CD8-positive, alpha-beta memory T cell (primary cell): Measurements from ENCODE around the gene KRT33A. TPM values are rescaled to one million over a fixed set of nuclear protein-coding genes. Genes with fewer than 3 reads are reported as not detected.
A peak's percentile ranks its signal among the peaks of the same experiment; 100 is the strongest.
"Not testable (repeated sequence)": the region's sequence is repeated elsewhere in the genome, so short reads cannot be mapped to it uniquely, and the experiment has no call there.

Source experiments
- CTCF ChIA-PET: fragments of 350-600 bp; sonication (Branson Sonifier 250); formaldehyde crosslinking; loops from one replicate; lab custom pipeline; 2021; ENCODE audit warnings: antibody characterized with exemption; lab: Charles Lee
- POLR2A ChIA-PET: fragments of 350-600 bp; sonication (Branson Sonifier 250); formaldehyde crosslinking; loops from one replicate; lab custom pipeline; 2021; ENCODE audit warnings: antibody characterized with exemption; lab: Charles Lee
- DNase-seq, 5 donors: peaks; one replicate each; pipeline versions ENCODE4 v3.0.0 to v3.0.0-alpha.2; 2020 to 2022; ENCODE audit warnings: mixed read lengths in 1 of 5
- H3K27ac ChIP-seq: one replicate; pipeline ENCODE4 v1.7.0; 2013; ENCODE audit warnings: low read depth, mild to moderate bottlenecking, low read length, moderate library complexity
- H3K27me3 ChIP-seq: 2 replicates; pipeline ENCODE4 v1.7.0; 2013; ENCODE audit warnings: low read length, mild to moderate bottlenecking; ENCODE audit not compliant: insufficient read depth, poor library complexity, severe bottlenecking
- H3K36me3 ChIP-seq: 2 replicates; pipeline ENCODE4 v1.7.0; 2013; ENCODE audit warnings: mild to moderate bottlenecking, low read length, moderate library complexity; ENCODE audit not compliant: insufficient read depth
- H3K4me1 ChIP-seq: 2 replicates; pipeline ENCODE4 v1.7.0; 2013; ENCODE audit warnings: mild to moderate bottlenecking, low read length, moderate library complexity; ENCODE audit not compliant: insufficient read depth
- H3K4me3 ChIP-seq: 2 replicates; pipeline ENCODE4 v1.7.0; 2013; ENCODE audit warnings: mild to moderate bottlenecking, low read length
- H3K9me3 ChIP-seq: 2 replicates; pipeline ENCODE4 v1.7.0; 2013; ENCODE audit warnings: mild to moderate bottlenecking, low read length
- H3K27ac Mint-ChIP-seq, 8 donors: one replicate each; pipeline ENCODE4 v1.8.0; 2020 to 2021; ENCODE audit warnings: mixed read lengths in 8 of 8, mild to moderate bottlenecking in 6 of 8, inconsistent platforms in 3 of 8, moderate library complexity in 3 of 8
- H3K27me3 Mint-ChIP-seq, 2 donors: one replicate each; pipeline ENCODE4 v1.8.0; 2020 to 2021; ENCODE audit warnings: mixed read lengths in 2 of 2, mild to moderate bottlenecking in 1 of 2, moderate library complexity in 1 of 2
- H3K36me3 Mint-ChIP-seq, 3 donors: one replicate each; pipeline ENCODE4 v1.8.0; 2020 to 2021; ENCODE audit warnings: mixed read lengths in 3 of 3, inconsistent platforms in 1 of 3, mild to moderate bottlenecking in 1 of 3
- H3K4me1 Mint-ChIP-seq, 3 donors: one replicate each; pipeline ENCODE4 v1.8.0; 2020 to 2021; ENCODE audit warnings: mixed read lengths in 3 of 3, inconsistent platforms in 1 of 3, mild to moderate bottlenecking in 1 of 3
- H3K4me3 Mint-ChIP-seq, 7 donors: one replicate each; pipeline ENCODE4 v1.8.0; 2020 to 2021; ENCODE audit warnings: mixed read lengths in 7 of 7, mild to moderate bottlenecking in 6 of 7, moderate library complexity in 4 of 7, inconsistent platforms in 2 of 7
- H3K9me3 Mint-ChIP-seq, 5 donors: one replicate each; pipeline ENCODE4 v1.8.0; 2020 to 2022; ENCODE audit warnings: mixed read lengths in 5 of 5, mild to moderate bottlenecking in 3 of 5, moderate library complexity in 2 of 5, inconsistent platforms in 1 of 5
- polyA plus RNA-seq: library from polyadenylated mRNA; unstranded; fragments of 300-500 nt; fragmentation: Illumina TruSeq; gene quantifications from one replicate; pipeline ENCODE4 v1.2.3, GENCODE V29; 2021
- total RNA-seq, 2 experiments: library from RNA; stranded (reverse); gene quantifications; one replicate each; pipeline ENCODE4 v1.2.3, GENCODE V29; 2021

KRT33A gene
- total and polyA plus RNA-seq, 3 experiments from 2014 or later = not detected

DNA sequence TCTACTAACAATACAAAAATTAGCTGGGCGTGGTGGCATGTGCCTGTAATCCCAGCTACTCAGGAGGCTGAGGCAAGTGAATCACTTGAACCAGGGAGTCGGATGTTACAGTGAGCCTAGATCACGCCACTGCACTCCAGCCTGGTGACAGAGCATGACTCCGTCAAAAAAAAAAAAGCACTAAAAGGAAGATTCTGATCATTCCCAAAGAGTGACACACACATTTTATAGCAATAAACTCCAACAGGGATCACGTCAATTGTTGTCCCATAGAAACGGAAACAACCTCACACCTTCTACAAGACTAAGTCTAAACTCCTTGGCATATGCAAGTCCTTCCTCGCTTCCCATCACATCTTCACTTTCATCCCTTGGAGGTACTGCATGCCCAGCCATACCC lies 29.5 kb upstream of the KRT33A start:
- POLR2A ChIA-PET, H3K27me3 ChIP-seq, H3K4me1 ChIP-seq, CTCF ChIA-PET, DNase-seq, H3K4me3 Mint-ChIP-seq, H3K9me3 ChIP-seq, H3K27ac ChIP-seq, H3K4me3 ChIP-seq, H3K9me3 Mint-ChIP-seq, H3K36me3 ChIP-seq: not testable (repeated sequence)
- Mint-ChIP-seq H3K27ac (peak overlapping the region in 1 of 8 donors; percentile 26), H3K4me1 (peaks cover 7 to 14% (median 13%) of the 10 kb centered on the region in 3 donors), H3K36me3 (peaks cover 0 to 10% (median 2%) of the 10 kb centered on the region in 3 donors), H3K27me3 (peaks cover 7 to 15% of the 10 kb centered on the region in 2 donors)

DNA sequence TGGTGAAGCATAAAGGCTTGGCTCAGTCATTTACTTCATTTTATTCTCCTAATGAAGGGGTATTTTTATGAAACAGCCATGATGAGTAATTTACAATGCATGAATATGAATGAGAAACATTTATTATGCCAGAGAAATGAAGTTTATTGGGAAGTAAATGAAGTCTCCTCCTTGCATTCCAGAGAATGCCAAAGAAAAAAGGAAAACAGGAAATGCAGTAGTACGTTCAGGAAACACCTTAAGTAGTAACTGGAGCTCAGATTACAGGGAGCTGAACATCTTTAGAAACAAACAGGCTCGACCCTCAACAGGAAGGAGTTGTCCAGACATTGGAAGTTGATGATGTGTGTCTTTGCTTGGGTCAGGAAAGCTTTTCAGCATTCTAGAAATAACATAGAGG lies 26.9 kb upstream of the KRT33A start:
- ChIA-PET CTCF (no interaction called here), POLR2A (no interaction called here)
- H3K36me3 Mint-ChIP-seq = peaks cover 0 to 16% (median 2%) of the 10 kb centered on the region in 3 donors
- no peak overlapping the region for H3K27ac ChIP-seq
- H3K27me3 Mint-ChIP-seq = peaks cover 3 to 15% of the 10 kb centered on the region in 2 donors
- H3K36me3 ChIP-seq = no peaks in the 10 kb centered on the region
- no peaks in the 10 kb centered on the region for H3K9me3 ChIP-seq
- H3K4me3 ChIP-seq = no peak overlapping the region
- peaks cover 0 to 4% (median 0%) of the 10 kb centered on the region in 5 donors for H3K9me3 Mint-ChIP-seq
- H3K27ac Mint-ChIP-seq = peak overlapping the region in 1 of 8 donors; percentile 72
- DNase-seq = no peak
- peaks cover 7 to 14% (median 13%) of the 10 kb centered on the region in 3 donors for H3K4me1 Mint-ChIP-seq
- H3K4me1 ChIP-seq = no peaks in the 10 kb centered on the region
- H3K27me3 ChIP-seq = no peaks in the 10 kb centered on the region
- no peak overlapping the region for H3K4me3 Mint-ChIP-seq

DNA sequence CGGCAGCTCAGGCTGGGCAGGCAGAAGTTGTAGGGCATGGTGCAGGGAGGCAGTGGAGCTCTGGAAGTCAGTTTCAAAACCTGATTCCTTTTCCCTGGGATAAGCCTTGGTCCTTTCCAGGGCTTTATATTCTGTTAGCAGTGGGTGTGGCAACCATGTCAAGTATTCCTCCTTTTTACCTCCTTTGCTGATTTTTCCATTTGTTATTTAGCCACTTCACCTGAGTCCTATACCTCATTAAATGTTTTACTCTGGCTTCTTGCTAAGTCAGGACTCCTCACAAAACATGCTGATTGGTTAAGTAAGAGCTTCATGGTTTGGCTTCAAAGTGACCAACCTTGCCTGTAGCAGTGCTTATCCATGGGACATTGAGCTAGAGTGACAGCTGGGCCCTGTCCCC lies 19.1 kb upstream of the KRT33A start, which contains the start of gene KRT33B:
Gene KRT33B (minus strand): TSS at position 101 of the 400 bp plus-strand sequence. CDS start 63 bp downstream, at position 38.
- Mint-ChIP-seq H3K27ac (peak within 1 kb of the TSS in 5 of 8 donors; percentile 13 to 38 (median 23)), H3K9me3 (peaks cover 0 to 4% (median 0%) of the 10 kb centered on the region in 5 donors), H3K4me1 (peaks cover 0 to 16% (median 2%) of the 10 kb centered on the region in 3 donors), H3K4me3 (no peak within 1 kb of the TSS), H3K36me3 (peaks cover 0 to 6% (median 0%) of the 10 kb centered on the region in 3 donors), H3K27me3 (peaks cover 0 to 8% of the 10 kb centered on the region in 2 donors)
- ChIA-PET CTCF (no interaction called here), POLR2A (no interaction called here)
- no peak within 1 kb of the TSS for H3K27ac ChIP-seq
- H3K27me3 ChIP-seq = no peaks in the 10 kb centered on the region
- no peak within 1 kb of the TSS for H3K4me3 ChIP-seq
- H3K9me3 ChIP-seq = no peaks in the 10 kb centered on the region
- no peaks in the 10 kb centered on the region for H3K36me3 ChIP-seq
- no peak for DNase-seq
- H3K4me1 ChIP-seq = no peaks in the 10 kb centered on the region

DNA sequence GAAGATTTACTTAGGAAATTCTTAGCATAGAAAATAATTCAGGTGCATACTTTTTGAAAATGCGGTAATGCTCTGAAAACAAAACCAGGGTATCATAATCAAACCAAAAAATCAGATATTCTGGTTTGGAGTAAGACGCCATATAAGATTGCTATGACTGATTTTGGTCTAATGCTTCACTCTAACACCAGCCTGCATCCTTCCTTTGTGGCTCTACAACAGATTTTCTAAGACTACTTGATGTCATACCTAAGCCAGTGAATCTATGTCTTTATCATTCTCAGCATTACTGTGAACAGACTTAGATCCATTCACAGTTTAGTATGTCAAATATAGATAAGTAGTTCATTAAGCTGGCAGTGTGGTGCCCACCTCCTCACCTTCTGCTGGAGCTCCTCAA lies 18.4 kb upstream of the KRT33A start:
- DNase-seq = no peak
- Histone ChIP-seq H3K4me1 (no peaks in the 10 kb centered on the region), H3K4me3 (no peak overlapping the region), H3K9me3 (no peaks in the 10 kb centered on the region), H3K27me3 (no peaks in the 10 kb centered on the region), H3K27ac (no peak overlapping the region), H3K36me3 (no peaks in the 10 kb centered on the region)
- CTCF ChIA-PET = no interaction called here
- no peaks in the 10 kb centered on the region for H3K36me3 Mint-ChIP-seq
- H3K4me1 Mint-ChIP-seq = peaks cover 4 to 22% (median 4%) of the 10 kb centered on the region in 3 donors
- H3K27me3 Mint-ChIP-seq = peaks cover 0 to 4% of the 10 kb centered on the region in 2 donors
- no peaks in the 10 kb centered on the region for H3K9me3 Mint-ChIP-seq
- H3K4me3 Mint-ChIP-seq = no peak overlapping the region
- POLR2A ChIA-PET = no interaction called here
- H3K27ac Mint-ChIP-seq = peak overlapping the region in 2 of 8 donors; percentile 23 to 38

DNA sequence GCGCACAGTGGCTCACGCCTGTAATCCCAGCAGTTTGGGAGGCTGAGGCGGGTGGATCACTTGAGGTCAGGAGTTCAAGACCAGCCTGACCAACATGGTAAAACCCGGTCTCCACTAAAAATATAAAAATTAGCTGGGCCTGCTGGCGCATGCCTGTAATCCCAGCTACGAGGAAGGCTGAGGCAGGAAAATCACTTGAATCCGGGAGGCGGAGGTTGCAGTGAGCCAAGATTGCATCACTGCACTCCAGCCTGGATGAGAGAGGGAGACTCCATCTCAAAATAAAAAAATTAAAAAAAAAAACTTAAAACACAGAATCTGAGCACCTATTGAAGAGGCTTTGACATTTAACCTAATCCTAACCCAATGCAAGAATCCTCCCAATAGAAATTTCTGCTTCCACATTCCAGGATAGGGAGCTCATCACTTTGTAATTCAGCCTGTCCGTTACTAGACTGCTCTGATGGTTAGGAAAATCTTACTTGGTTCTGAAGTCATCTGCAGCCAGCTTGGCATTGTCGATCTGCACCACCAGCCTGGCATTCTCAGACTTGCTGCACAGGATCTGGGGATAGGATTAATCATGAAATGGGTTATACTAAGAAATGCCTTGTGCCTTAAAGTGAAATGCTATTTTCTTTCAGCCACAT lies 16.9 kb upstream of the KRT33A start:
- Histone ChIP-seq H3K36me3 (no peaks in the 10 kb centered on the region), H3K9me3 (no peaks in the 10 kb centered on the region), H3K27ac (no peak overlapping the region), H3K4me3 (no peak overlapping the region), H3K27me3 (no peaks in the 10 kb centered on the region), H3K4me1 (no peaks in the 10 kb centered on the region)
- H3K4me1 Mint-ChIP-seq = peaks cover 4 to 23% (median 4%) of the 10 kb centered on the region in 3 donors
- no peak for DNase-seq
- peaks cover 1 to 4% of the 10 kb centered on the region in 2 donors for H3K27me3 Mint-ChIP-seq
- H3K9me3 Mint-ChIP-seq = no peaks in the 10 kb centered on the region
- no peak overlapping the region for H3K27ac Mint-ChIP-seq
- H3K36me3 Mint-ChIP-seq = no peaks in the 10 kb centered on the region
- ChIA-PET POLR2A (no interaction called here), CTCF (no interaction called here)
- no peak overlapping the region for H3K4me3 Mint-ChIP-seq

DNA sequence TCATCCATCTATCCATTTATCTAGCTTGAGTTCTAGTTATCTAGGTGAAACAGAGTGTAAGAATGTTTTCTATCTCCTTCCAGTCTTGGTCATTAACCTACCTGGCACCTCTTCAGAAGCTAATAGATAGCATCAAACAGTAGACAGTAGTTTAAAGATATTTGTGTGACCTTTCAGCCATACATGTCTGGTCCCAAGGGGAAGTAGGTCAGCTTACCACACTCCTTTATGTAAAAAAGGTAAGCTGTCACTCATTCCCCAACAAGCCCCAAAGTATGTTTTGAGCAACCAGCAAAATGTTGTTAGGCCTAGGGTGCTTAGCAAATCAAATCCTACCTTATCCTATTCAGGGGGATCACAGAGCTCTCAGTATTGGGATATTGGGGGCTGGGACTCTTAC lies 15.4 kb upstream of the KRT33A start:
- H3K36me3 Mint-ChIP-seq = peaks cover 0 to 5% (median 0%) of the 10 kb centered on the region in 3 donors
- H3K4me3 Mint-ChIP-seq = no peak overlapping the region
- no peak for DNase-seq
- H3K9me3 Mint-ChIP-seq = no peaks in the 10 kb centered on the region
- H3K27ac Mint-ChIP-seq = no peak overlapping the region
- Histone ChIP-seq H3K36me3 (no peaks in the 10 kb centered on the region), H3K4me3 (no peak overlapping the region), H3K27ac (no peak overlapping the region), H3K4me1 (no peaks in the 10 kb centered on the region), H3K27me3 (no peaks in the 10 kb centered on the region), H3K9me3 (no peaks in the 10 kb centered on the region)
- peaks cover 4 to 23% (median 4%) of the 10 kb centered on the region in 3 donors for H3K4me1 Mint-ChIP-seq
- POLR2A ChIA-PET = no interaction called here
- CTCF ChIA-PET = no interaction called here
- peaks cover 1 to 3% of the 10 kb centered on the region in 2 donors for H3K27me3 Mint-ChIP-seq

DNA sequence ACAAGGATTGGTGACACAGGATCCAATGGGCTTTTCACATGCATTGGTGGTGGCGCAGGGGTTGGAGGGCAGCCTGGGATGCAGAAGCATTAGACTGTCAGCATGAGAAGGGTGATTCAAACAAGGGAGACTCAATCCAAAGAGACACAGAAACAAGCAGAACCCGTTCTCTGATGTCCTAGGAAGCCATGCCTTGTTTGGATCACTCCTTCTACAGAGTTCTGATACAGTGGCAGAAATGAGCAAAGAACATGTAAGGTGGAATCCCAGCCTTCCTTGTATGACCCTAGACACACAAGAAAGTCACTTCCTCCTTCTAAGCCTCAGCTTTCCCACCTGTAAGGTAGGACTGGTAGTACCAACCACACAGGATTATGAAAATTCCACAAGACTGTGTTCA lies 13.3 kb upstream of the KRT33A start:
- Histone ChIP-seq H3K27ac (no peak overlapping the region), H3K9me3 (no peaks in the 10 kb centered on the region), H3K36me3 (no peaks in the 10 kb centered on the region), H3K27me3 (no peaks in the 10 kb centered on the region), H3K4me3 (no peak overlapping the region), H3K4me1 (no peaks in the 10 kb centered on the region)
- peaks cover 0 to 5% (median 0%) of the 10 kb centered on the region in 3 donors for H3K36me3 Mint-ChIP-seq
- H3K27ac Mint-ChIP-seq = peak overlapping the region in 2 of 8 donors; percentile 14 to 37
- H3K27me3 Mint-ChIP-seq = peaks cover 1 to 3% of the 10 kb centered on the region in 2 donors
- H3K9me3 Mint-ChIP-seq = no peaks in the 10 kb centered on the region
- CTCF ChIA-PET = no interaction called here
- POLR2A ChIA-PET = no interaction called here
- H3K4me3 Mint-ChIP-seq = no peak overlapping the region
- no peak for DNase-seq
- H3K4me1 Mint-ChIP-seq = peaks cover 2 to 15% (median 4%) of the 10 kb centered on the region in 3 donors

DNA sequence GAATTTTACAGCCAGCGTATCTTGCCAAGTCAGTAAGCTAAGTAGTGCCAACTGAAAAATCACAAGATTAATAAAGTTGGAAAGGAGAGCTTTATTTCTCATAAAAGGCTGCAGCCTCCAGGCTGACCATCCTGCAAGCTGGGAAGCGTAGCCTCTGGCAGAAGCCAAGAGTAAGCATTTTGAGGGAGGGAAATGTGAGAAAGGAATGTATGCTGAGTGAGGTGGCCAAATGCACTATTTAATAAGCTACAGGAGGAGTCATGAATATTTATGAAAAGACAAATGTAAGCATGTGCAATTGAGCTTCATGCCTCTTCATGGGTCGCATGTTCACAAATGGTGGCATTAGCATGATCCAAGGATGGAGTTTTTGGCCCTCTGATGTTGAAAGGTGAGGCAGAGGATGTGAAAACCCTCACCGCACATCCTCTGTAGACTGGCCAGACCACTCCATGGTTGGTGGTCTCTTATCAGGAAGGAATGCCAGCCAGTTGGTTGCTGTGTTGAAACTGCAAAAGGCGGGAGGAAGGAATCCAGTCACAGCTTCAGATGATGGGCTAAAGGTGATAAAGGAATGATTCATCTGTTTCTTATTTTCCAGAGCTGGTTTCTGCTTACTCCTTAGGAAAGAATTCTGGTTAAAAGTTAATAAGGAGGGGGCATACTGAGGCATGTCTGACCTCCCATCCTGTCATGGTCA lies 9.8 kb upstream of the KRT33A start:
- no peak overlapping the region for H3K4me3 ChIP-seq
- H3K36me3 ChIP-seq = no peaks in the 10 kb centered on the region
- H3K4me1 Mint-ChIP-seq = peaks cover 2 to 8% (median 4%) of the 10 kb centered on the region in 3 donors
- H3K27me3 ChIP-seq = no peaks in the 10 kb centered on the region
- H3K4me1 ChIP-seq = no peaks in the 10 kb centered on the region
- peaks cover 0 to 16% (median 0%) of the 10 kb centered on the region in 3 donors for H3K36me3 Mint-ChIP-seq
- POLR2A ChIA-PET = no interaction called here
- peaks cover 0 to 4% (median 0%) of the 10 kb centered on the region in 5 donors for H3K9me3 Mint-ChIP-seq
- no peak for DNase-seq
- H3K9me3 ChIP-seq = no peaks in the 10 kb centered on the region
- peaks cover 5 to 10% of the 10 kb centered on the region in 2 donors for H3K27me3 Mint-ChIP-seq
- H3K4me3 Mint-ChIP-seq = no peak overlapping the region
- CTCF ChIA-PET = no interaction called here
- no peak overlapping the region for H3K27ac ChIP-seq
- H3K27ac Mint-ChIP-seq = no peak overlapping the region
